ENCODE data around the gene NDUFV3.

- TF ChIP-seq CTCF (IDR thresholded peaks at IDR 0.05 in 8 of 11, conservative IDR thresholded peaks at IDR 0.05 in 3 of 11) (no peak), POLR2A (IDR thresholded peaks at IDR 0.05) (no peak), POLR2AphosphoS5 (IDR thresholded peaks at IDR 0.05) (no peak)
Observed at GRCh38 chr21:42883921-42884320, 9.2 kb upstream of the NDUFV3 start.

All from spleen (tissue), 7 donors.